WTC11 (cell line): ENCODE measurements around the gene DAPK1.

Experiments
- CBFB ChIP-seq: sonication (generic); formaldehyde crosslinking; IDR thresholded peaks from 2 replicates; pipeline ENCODE4 v1.8.1; 2022; ENCODE audit warnings: mild to moderate bottlenecking, low read depth, missing genetic modification reagents
- CTCF ChIP-seq: fragments of 200-600 bp; IDR thresholded peaks from 2 replicates; pipeline ENCODE4 v1.8.0; 2022; ENCODE audit warnings: antibody characterized with exemption
- HMGXB4 ChIP-seq: sonication (generic); formaldehyde crosslinking; IDR thresholded peaks from 2 replicates; pipeline ENCODE4 v1.8.1; 2023; ENCODE audit warnings: mild to moderate bottlenecking, moderate library complexity, missing genetic modification reagents
- TF ChIP-seq, protein P1 (sequence below): sonication (generic); formaldehyde crosslinking; IDR thresholded peaks from 2 replicates; pipeline ENCODE4 v1.8.0; 2022; ENCODE audit warnings: mild to moderate bottlenecking, missing genetic modification reagents
- TF ChIP-seq, protein P2 (sequence below): sonication (generic); formaldehyde crosslinking; IDR thresholded peaks from 2 replicates; pipeline ENCODE4 v1.8.0; 2022; ENCODE audit warnings: mild to moderate bottlenecking, missing genetic modification reagents

DNA sequence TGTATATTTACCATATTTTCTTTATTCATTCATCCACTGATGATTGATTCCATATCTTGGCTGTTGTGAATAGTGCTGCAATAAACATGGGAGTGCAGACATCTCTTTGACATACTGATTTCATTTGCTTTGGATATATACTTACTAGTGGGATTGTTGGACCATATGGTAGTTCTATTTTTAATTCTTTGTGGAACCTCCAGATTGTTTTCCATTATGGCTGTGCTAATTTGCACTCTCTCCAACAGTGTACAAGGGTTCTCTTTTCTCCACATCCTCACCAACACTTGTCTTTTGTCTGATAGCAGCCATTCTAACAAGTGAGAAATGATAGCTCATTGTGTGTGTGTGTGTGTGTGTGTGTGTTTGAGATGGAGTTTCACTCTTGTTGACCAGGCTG is 86.7 kb downstream of the DAPK1 start:
- TF ChIP-seq CTCF (no peak), HMGXB4 (CRISPR knock-in tag) (no peak), CBFB (no peak)
- TF ChIP-seq, protein P1, sequence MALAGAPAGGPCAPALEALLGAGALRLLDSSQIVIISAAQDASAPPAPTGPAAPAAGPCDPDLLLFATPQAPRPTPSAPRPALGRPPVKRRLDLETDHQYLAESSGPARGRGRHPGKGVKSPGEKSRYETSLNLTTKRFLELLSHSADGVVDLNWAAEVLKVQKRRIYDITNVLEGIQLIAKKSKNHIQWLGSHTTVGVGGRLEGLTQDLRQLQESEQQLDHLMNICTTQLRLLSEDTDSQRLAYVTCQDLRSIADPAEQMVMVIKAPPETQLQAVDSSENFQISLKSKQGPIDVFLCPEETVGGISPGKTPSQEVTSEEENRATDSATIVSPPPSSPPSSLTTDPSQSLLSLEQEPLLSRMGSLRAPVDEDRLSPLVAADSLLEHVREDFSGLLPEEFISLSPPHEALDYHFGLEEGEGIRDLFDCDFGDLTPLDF (CRISPR knock-in tag): no peak
- TF ChIP-seq, protein P2, sequence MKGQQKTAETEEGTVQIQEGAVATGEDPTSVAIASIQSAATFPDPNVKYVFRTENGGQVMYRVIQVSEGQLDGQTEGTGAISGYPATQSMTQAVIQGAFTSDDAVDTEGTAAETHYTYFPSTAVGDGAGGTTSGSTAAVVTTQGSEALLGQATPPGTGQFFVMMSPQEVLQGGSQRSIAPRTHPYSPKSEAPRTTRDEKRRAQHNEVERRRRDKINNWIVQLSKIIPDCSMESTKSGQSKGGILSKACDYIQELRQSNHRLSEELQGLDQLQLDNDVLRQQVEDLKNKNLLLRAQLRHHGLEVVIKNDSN: no peak
